Measurements from ENCODE around the gene SMIM1.
"Not testable (repeated sequence)": the region's sequence is repeated elsewhere in the genome, so short reads cannot be mapped to it uniquely, and the experiment has no call there.

The SMIM1 gene

GRCh38 chr1:3736708-3737107, 35.8 kb upstream of the SMIM1 start:
- no peak for DNase-seq (ENCODE audit: low read depth)

GRCh38 chr1:3738943-3739342, 33.6 kb upstream of the SMIM1 start:
- no peak for DNase-seq (ENCODE audit: low read depth)

- DNase-seq (ENCODE audit: low read depth): no peak
These were observed 32.5 kb upstream of the SMIM1 start for GRCh38 chr1:3740042-3740441.

DNA sequence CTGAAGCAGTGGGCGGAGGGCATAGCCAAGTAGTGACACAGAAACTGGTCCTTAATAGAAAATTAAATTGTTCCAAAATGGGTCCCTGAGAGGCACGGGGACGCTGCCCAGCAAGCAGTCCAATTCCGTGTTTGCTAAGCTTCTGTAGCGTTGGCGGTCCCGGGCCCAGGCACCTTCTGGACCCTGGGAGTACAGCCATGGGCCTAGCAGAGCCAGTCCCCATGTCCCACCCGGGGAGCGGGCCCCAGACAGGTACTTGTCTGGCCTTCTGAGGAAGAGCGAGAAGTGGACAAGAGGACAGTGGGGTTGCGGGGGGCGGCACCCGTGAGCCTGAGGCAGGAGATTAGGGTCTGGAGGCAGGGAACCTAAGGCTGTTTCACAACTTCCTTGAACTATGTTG, 31.8 kb upstream of the SMIM1 start:
- DNase-seq (ENCODE audit: low read depth): no peak

GRCh38 chr1:3741566-3742438, 30.7 kb upstream of the SMIM1 start:
- DNase-seq (ENCODE audit: low read depth): no peak

- no peak for DNase-seq (ENCODE audit: low read depth)
These were observed 29.9 kb upstream of the SMIM1 start for GRCh38 chr1:3742439-3743298.

DNA sequence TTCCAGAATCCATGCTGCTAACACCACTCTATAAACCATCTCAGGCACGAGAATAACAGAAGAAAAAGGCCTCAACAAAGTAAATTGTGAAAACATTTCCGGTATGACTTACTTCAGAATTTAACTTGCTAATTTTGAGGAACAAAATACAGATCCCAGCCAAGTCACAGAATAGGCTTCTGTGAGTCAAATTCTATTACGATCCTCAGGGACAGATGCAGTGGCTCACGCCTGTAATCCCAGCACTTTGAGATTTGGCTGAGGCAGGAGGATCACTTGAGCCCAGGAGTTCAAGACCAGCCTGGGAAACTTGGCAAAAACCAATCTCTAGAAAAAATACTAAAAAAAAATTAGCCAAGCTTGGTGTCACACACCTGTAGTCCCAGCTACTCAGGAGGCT, 29.1 kb upstream of the SMIM1 start:
- DNase-seq (ENCODE audit: low read depth): no peak

DNA sequence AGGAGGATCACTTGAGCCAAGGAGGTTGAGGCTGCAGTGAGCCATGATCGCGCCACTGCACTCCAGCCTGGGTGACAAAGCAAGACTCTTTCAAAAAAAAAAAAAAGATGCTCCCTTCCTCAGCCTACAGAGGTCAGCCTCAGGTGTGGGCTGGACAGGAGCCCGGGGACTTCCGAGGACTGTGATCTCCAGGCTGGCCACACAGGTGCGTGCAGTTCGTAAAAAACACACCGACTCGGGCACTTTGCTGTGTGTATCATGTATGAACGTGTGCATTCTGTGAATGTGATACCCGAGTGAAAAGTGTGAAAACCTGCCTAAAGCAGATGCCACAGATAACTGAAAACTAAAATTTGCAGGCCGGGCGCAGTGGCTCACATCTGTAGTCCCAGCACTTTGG, 28.7 kb upstream of the SMIM1 start:
- DNase-seq (ENCODE audit: low read depth): no peak

- DNase-seq (ENCODE audit: low read depth): no peak
These were observed 27.9 kb upstream of the SMIM1 start for GRCh38 chr1:3744646-3745045.

- no peak for DNase-seq (ENCODE audit: low read depth)
These were observed 27.5 kb upstream of the SMIM1 start for GRCh38 chr1:3745071-3745470.

- DNase-seq (ENCODE audit: low read depth): no peak
These were observed 26.8 kb upstream of the SMIM1 start for GRCh38 chr1:3745590-3746381.

GRCh38 chr1:3746389-3746829, 26.1 kb upstream of the SMIM1 start:
- no peak for DNase-seq (ENCODE audit: low read depth)

DNA sequence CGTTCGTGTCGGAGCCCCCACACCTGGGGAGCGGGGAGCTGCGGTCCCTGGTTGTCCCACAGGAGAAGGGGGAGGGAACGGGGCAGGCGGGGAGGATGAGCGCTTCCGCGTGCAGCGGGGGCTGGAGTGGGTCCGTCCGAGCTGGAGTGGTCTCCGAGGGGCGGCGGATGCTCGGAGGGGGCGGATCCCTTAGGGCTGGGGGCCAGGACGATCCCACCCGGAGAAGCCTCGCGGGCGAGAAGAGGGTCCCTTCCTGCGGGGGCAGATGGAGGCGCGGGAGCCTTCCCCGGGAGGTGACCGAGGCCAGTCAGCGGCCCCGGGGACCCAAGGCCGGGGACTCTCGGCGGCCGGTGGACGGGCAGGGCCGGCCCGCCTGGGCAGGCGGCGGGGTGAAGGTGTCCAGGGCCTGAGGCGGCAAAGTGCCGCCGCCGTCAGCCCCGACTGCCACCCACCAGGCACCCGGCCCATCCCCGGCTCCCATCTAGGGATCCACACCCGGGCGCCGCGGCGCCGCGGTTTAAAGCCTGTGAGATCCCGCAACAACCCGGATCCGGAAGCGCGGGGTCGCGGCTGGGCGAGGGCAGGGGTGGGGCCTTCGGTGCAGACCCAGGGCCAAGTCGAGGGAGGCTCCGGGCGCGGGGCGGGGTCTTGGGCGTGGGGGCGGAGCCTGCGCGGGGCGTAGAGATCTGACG, 25.6 kb upstream of the SMIM1 start:
- peak; percentile 72 for DNase-seq (ENCODE audit: low read depth)

DNA sequence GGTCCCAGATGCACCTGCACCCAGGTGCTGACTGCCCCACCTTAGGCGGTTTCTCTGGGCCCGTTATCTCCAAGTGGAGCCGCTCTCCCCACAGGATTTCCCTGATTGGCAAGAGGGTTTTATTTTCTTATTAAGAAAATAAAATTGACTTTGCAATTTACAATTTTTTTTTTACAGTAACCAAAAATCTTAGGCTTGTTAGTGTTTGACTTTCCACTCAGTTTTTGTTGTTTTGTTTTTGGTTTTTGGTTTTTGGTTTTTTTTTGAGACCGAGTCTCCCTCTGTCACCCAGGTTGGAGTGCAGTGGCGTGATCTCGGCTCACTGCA, 25.1 kb upstream of the SMIM1 start:
- DNase-seq (ENCODE audit: low read depth): no peak

DNA sequence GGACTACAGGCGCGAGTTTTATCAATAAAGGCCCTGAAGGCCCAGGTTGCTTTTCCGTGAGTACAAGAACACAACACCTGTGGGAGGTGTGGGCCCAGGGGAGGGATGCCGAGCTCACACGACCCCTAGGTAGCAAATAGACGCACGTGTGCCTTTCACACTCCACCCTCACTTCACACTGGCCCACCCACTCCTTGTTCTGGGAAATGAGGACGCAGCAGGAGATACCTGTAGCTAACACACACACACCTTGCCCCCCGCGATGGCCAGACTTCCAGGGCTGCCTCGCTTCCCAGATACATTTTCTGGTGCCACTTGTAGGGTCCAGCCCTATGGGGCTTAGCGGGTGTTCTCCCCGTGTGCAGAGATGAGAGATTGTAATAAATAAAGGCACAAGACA, 24.6 kb upstream of the SMIM1 start:
- DNase-seq (ENCODE audit: low read depth): no peak

DNA sequence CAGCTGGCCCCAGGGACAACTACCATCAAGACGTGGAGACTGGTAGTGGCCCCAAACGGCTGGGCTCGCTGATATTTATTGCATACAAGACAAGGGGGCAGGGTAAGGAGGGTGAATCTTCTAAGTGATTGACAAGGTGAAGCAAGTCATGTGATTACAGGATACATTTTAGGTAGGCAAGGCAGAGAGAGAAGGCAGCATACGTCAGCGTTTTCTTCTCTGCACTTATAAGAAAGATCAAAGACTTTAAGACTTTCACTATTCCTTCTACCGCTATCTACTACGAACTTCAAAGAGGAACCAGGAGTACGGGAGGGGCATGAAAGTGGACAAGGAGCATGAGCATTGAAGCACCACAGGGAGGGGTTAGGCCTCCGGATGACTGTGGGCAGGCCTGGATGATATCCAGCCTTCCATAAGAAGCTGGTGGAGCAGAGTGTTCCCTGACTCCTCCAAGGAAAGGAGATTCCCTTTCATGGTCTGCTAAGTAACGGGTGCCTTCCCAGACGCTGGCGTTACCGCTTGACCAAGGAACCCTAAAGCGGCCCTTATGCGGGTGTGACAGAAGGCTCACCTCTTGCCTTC, 24.1 kb upstream of the SMIM1 start:
- not testable (repeated sequence) for DNase-seq (ENCODE audit: low read depth)

DNA sequence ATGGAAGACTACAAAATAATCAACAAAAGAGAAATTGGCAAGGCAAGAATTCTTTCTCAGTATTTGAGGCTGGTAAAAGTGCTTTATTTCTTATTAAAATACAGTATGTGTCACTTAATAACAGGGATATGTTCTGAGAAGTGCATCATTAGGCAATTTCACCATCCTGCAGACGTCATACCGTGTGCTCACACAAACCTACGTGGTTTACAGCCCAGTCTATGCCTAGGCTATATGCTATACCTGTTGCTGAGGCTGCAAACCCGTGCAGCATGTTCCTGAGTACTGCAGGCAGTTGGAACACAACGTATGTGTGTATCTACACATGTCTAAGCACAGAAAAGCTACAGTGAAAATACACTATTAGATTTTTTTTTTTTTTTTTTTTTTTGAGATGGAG, 23.0 kb upstream of the SMIM1 start:
- DNase-seq (ENCODE audit: low read depth): no peak

- DNase-seq (ENCODE audit: low read depth): no peak
These were observed 21.8 kb upstream of the SMIM1 start for GRCh38 chr1:3750741-3751140.

- no peak for DNase-seq (ENCODE audit: low read depth)
These were observed 20.1 kb upstream of the SMIM1 start, which contains the start of gene CCDC27 for GRCh38 chr1:3752400-3752945. Gene CCDC27, plus strand, starts transcription at chr1:3752450. Its CDS starts 32 bp downstream, at chr1:3752482.

- DNase-seq (ENCODE audit: low read depth): no peak
These were observed 18.7 kb upstream of the SMIM1 start for GRCh38 chr1:3753656-3754454.
